Measurements from ENCODE around the gene ORAI3. TPM values are rescaled to one million over a fixed set of nuclear protein-coding genes. Genes with fewer than 3 reads are reported as not detected.

The ORAI3 gene
- total RNA-seq, 1 experiment from 2014 or later, result 9.0 TPM

DNA sequence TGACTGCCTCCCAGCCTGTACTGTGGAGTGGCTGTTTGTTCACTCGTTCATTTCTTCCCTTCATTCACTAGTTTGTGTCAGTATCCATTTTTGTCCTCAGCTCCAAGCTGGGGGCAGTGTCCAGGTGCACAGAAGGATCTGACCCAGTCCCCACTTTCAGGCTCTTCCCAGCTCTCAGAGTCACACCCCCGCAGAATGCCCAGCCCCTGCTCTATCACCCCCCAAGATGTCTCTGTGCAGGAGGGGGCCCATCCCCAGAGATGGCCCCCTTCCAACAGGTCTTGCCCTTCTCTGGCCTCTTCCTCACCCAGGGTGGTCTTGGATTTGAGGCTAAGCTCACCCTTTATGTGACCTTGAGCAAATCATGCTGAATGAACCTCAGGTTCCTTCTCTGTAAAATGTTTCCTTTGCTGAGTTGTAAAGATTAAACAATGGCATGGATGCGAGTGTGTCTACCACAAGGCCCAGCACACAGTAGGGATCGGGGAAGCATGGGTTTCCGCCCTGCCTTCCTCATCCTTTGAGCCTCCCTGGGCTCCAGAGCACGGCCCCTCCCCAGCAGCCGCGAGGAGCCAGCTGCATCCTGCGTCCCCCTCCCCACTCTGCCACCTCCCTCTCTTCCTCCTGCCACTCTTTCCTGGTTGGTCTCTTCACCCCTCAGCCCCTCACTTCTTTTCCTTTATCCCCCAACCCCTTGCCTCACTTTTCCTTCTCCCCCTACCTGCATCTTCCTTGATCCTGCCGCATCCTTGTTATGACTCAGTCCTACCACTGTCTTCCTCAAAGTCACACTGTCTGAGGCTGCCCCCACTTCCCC lies 22.7 kb upstream of the ORAI3 start:
- H3K4me2 ChIP-seq (ENCODE audit: low read length), result no peak overlapping the region
- no peak overlapping the region for H3K9ac ChIP-seq (ENCODE audit: low read length)
- RAD21 ChIA-PET (ENCODE audit: low non-redundant PET in 1 of 2, low total read pairs in 2 of 2, uncharacterized antibody in 2 of 2, unreplicated experiment in 2 of 2), result no interaction called here
- H3K9me3 ChIP-seq (ENCODE audit: control insufficient read depth in 1 of 2, insufficient read depth in 1 of 2, low read depth in 1 of 2, low read length in 2 of 2), result no peaks in the 10 kb centered on the region
- ATAC-seq (no peak), DNase-seq (ENCODE audit: low read depth, low spot score) (no peak)
- H3K4me1 ChIP-seq (ENCODE audit: control insufficient read depth in 1 of 2, insufficient read depth in 2 of 2, low read length in 2 of 2), result peaks cover 11 to 25% of the 10 kb centered on the region in 2 experiments; a peak in 3 of 4 replicates
- POLR2A ChIA-PET, result no interaction called here
- no TSS peak for BruUV-seq (replicated peaks)
- no peaks in the 10 kb centered on the region for H4K20me1 ChIP-seq (ENCODE audit: insufficient read depth)
- no peak overlapping the region for H3K4me3 ChIP-seq (replicated peaks in 1 of 2; ENCODE audit: low read depth in 1 of 2, low read length in 2 of 2)
- H3K36me3 ChIP-seq (ENCODE audit: control insufficient read depth in 1 of 2, insufficient read depth in 2 of 2, low read length in 2 of 2), result peaks cover 3 to 14% of the 10 kb centered on the region in 2 experiments
- no peaks in the 10 kb centered on the region for H3K9me2 ChIP-seq (ENCODE audit: insufficient read depth)
- no peak overlapping the region for H2AFZ ChIP-seq (ENCODE audit: low read depth, low read length, poor library complexity, severe bottlenecking)
- no peaks in the 10 kb centered on the region for H3K27me3 ChIP-seq (ENCODE audit: insufficient read depth, low read length)
- peak overlapping the region; percentile 31; the same call in 1 of the 2 replicates for H3K27ac ChIP-seq (ENCODE audit: low read depth, low read length)
- H3K79me2 ChIP-seq (ENCODE audit: insufficient read depth, low read length), result peaks cover 10% of the 10 kb centered on the region; the same call in 1 of the 2 replicates
- intact Hi-C loops (cut with micrococcal nuclease), result no loop called here
- CTCF ChIA-PET, result interaction anchor here (1.7 to 2.0 kb wide), 2 partner anchors 15 to 24 kb away, joined by 5 to 10 read pairs; no protein-coding TSS in a partner anchor
- TF ChIP-seq EZH2phosphoT487 (IDR thresholded peaks at IDR 0.05; ENCODE audit: borderline replicate concordance) (no peak), EZH2 (IDR thresholded peaks at IDR 0.05) (no peak), ELF1 (IDR thresholded peaks at IDR 0.05; ENCODE audit: borderline replicate concordance, low read depth) (no peak), RAD21 (IDR thresholded peaks at IDR 0.05; ENCODE audit: low read depth) (no peak), CEBPB (IDR thresholded peaks at IDR 0.05; ENCODE audit: low read depth) (no peak), ZNF274 (IDR thresholded peaks at IDR 0.05; ENCODE audit: low read depth, low read length) (no peak), SIN3A (IDR thresholded peaks at IDR 0.05; ENCODE audit: low read depth) (no peak), EGR1 (IDR thresholded peaks at IDR 0.05; ENCODE audit: low read depth) (no peak), TCF7L2 (IDR thresholded peaks at IDR 0.05; ENCODE audit: borderline replicate concordance, extremely low read depth, insufficient read depth, insufficient read length) (no peak), FOSL1 (IDR thresholded peaks at IDR 0.05; ENCODE audit: low read depth) (no peak), SRF (IDR thresholded peaks at IDR 0.05; ENCODE audit: low read depth) (no peak)
- TF ChIP-seq, protein P1, sequence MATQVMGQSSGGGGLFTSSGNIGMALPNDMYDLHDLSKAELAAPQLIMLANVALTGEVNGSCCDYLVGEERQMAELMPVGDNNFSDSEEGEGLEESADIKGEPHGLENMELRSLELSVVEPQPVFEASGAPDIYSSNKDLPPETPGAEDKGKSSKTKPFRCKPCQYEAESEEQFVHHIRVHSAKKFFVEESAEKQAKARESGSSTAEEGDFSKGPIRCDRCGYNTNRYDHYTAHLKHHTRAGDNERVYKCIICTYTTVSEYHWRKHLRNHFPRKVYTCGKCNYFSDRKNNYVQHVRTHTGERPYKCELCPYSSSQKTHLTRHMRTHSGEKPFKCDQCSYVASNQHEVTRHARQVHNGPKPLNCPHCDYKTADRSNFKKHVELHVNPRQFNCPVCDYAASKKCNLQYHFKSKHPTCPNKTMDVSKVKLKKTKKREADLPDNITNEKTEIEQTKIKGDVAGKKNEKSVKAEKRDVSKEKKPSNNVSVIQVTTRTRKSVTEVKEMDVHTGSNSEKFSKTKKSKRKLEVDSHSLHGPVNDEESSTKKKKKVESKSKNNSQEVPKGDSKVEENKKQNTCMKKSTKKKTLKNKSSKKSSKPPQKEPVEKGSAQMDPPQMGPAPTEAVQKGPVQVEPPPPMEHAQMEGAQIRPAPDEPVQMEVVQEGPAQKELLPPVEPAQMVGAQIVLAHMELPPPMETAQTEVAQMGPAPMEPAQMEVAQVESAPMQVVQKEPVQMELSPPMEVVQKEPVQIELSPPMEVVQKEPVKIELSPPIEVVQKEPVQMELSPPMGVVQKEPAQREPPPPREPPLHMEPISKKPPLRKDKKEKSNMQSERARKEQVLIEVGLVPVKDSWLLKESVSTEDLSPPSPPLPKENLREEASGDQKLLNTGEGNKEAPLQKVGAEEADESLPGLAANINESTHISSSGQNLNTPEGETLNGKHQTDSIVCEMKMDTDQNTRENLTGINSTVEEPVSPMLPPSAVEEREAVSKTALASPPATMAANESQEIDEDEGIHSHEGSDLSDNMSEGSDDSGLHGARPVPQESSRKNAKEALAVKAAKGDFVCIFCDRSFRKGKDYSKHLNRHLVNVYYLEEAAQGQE (IDR thresholded peaks at IDR 0.05; ENCODE audit: low read depth), result no peak
- TF ChIP-seq, protein P2, sequence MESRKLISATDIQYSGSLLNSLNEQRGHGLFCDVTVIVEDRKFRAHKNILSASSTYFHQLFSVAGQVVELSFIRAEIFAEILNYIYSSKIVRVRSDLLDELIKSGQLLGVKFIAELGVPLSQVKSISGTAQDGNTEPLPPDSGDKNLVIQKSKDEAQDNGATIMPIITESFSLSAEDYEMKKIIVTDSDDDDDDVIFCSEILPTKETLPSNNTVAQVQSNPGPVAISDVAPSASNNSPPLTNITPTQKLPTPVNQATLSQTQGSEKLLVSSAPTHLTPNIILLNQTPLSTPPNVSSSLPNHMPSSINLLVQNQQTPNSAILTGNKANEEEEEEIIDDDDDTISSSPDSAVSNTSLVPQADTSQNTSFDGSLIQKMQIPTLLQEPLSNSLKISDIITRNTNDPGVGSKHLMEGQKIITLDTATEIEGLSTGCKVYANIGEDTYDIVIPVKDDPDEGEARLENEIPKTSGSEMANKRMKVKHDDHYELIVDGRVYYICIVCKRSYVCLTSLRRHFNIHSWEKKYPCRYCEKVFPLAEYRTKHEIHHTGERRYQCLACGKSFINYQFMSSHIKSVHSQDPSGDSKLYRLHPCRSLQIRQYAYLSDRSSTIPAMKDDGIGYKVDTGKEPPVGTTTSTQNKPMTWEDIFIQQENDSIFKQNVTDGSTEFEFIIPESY (IDR thresholded peaks at IDR 0.05; ENCODE audit: extremely low read depth, insufficient replicate concordance, low read length), result no peak
- TF ChIP-seq, protein P3, sequence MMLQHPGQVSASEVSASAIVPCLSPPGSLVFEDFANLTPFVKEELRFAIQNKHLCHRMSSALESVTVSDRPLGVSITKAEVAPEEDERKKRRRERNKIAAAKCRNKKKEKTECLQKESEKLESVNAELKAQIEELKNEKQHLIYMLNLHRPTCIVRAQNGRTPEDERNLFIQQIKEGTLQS (IDR thresholded peaks at IDR 0.05), result no peak
